DOHH2 (cell line): ENCODE measurements around the gene BAZ2B.

ENCODE experiments used
- EZH2phosphoT487 ChIP-seq: fragments of 200-600 bp; sonication (generic); IDR thresholded peaks from 2 replicates; pipeline ENCODE4 v1.6.1; 2017; ENCODE audit warnings: borderline replicate concordance, mild to moderate bottlenecking, antibody characterized with exemption, low read length, moderate library complexity, mixed read lengths
- TF ChIP-seq, protein P1 (sequence below): fragments of 200-600 bp; sonication (generic); IDR thresholded peaks from one replicate; pipeline ENCODE4 v1.5.1; 2014; ENCODE audit warnings: antibody characterized with exemption, mild to moderate bottlenecking, low read depth, low read length; ENCODE audit not compliant: poor library complexity, severe bottlenecking

GRCh38 chr2:159419403-159419802 lies 196.9 kb downstream of the BAZ2B start:
- TF ChIP-seq, protein P1, sequence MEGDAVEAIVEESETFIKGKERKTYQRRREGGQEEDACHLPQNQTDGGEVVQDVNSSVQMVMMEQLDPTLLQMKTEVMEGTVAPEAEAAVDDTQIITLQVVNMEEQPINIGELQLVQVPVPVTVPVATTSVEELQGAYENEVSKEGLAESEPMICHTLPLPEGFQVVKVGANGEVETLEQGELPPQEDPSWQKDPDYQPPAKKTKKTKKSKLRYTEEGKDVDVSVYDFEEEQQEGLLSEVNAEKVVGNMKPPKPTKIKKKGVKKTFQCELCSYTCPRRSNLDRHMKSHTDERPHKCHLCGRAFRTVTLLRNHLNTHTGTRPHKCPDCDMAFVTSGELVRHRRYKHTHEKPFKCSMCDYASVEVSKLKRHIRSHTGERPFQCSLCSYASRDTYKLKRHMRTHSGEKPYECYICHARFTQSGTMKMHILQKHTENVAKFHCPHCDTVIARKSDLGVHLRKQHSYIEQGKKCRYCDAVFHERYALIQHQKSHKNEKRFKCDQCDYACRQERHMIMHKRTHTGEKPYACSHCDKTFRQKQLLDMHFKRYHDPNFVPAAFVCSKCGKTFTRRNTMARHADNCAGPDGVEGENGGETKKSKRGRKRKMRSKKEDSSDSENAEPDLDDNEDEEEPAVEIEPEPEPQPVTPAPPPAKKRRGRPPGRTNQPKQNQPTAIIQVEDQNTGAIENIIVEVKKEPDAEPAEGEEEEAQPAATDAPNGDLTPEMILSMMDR = no peak
- no peak for TF ChIP-seq EZH2phosphoT487
